Naive thymus-derived CD4-positive, alpha-beta T cell (primary cell): Measurements from ENCODE around the gene SHF. TPM values are rescaled to one million over a fixed set of nuclear protein-coding genes. Genes with fewer than 3 reads are reported as not detected.

Source experiments
- ATAC-seq: fragments of 150-1000 bp; cut with Tn5 transposase; 2 replicates; pipeline ENCODE4 v1.10.0; 2021; ENCODE audit warnings: mild to moderate bottlenecking, moderate library complexity
- CTCF ChIA-PET: fragments of 350-600 bp; sonication (Branson Sonifier 250); formaldehyde crosslinking; loops from one replicate; lab custom pipeline; 2021; ENCODE audit warnings: antibody characterized with exemption; lab: Charles Lee
- POLR2A ChIA-PET: fragments of 350-600 bp; sonication (Branson Sonifier 250); formaldehyde crosslinking; loops from one replicate; lab custom pipeline; 2021; ENCODE audit warnings: antibody characterized with exemption, inconsistent platforms; lab: Charles Lee
- DNase-seq, 9 donors: peaks; one replicate each; pipeline versions ENCODE4 v3.0.0 to v3.0.0-alpha.2; 2020 to 2022; ENCODE audit warnings: mixed read lengths in 1 of 9
- H3K27ac ChIP-seq: one replicate; pipeline ENCODE4 v1.7.0; 2013; ENCODE audit warnings: mild to moderate bottlenecking, low read depth, low read length, moderate library complexity
- H3K27me3 ChIP-seq, 2 donors: one replicate each; pipeline ENCODE4 v1.7.0; 2013; ENCODE audit warnings: low read length in 2 of 2, mild to moderate bottlenecking in 2 of 2, moderate library complexity in 2 of 2; ENCODE audit not compliant: control insufficient read depth in 2 of 2, insufficient read depth in 2 of 2
- H3K36me3 ChIP-seq, 3 experiments: 1 replicate in 2 of 3; 2 replicates in 1 of 3; pipeline ENCODE4 v1.7.0; 2013; ENCODE audit warnings: low read length in 3 of 3, mild to moderate bottlenecking in 3 of 3, moderate library complexity in 1 of 3; ENCODE audit not compliant: insufficient read depth in 3 of 3, control insufficient read depth in 2 of 3
- H3K4me1 ChIP-seq, 2 donors: one replicate each; pipeline ENCODE4 v1.7.0; 2013; ENCODE audit warnings: low read length in 2 of 2, mild to moderate bottlenecking in 2 of 2, moderate library complexity in 1 of 2; ENCODE audit not compliant: control insufficient read depth in 2 of 2, insufficient read depth in 2 of 2
- H3K4me3 ChIP-seq: 2 replicates; pipeline ENCODE4 v1.7.0; 2013; ENCODE audit warnings: mild to moderate bottlenecking, low read length
- H3K9me3 ChIP-seq, 3 experiments: 1 replicate in 2 of 3; 2 replicates in 1 of 3; pipeline ENCODE4 v1.7.0; 2013; ENCODE audit warnings: low read length in 3 of 3; ENCODE audit not compliant: control insufficient read depth in 2 of 3
- H3K27ac Mint-ChIP-seq, 9 donors: one replicate each; pipeline ENCODE4 v1.8.0; 2020 to 2022; ENCODE audit warnings: mixed read lengths in 9 of 9, mild to moderate bottlenecking in 8 of 9, moderate library complexity in 5 of 9, inconsistent platforms in 2 of 9
- H3K27me3 Mint-ChIP-seq, 5 donors: one replicate each; pipeline ENCODE4 v1.8.0; 2021 to 2022; ENCODE audit warnings: mixed read lengths in 5 of 5, mild to moderate bottlenecking in 1 of 5
- H3K36me3 Mint-ChIP-seq, 5 donors: one replicate each; pipeline ENCODE4 v1.8.0; 2020 to 2022; ENCODE audit warnings: mixed read lengths in 5 of 5, mild to moderate bottlenecking in 3 of 5, inconsistent platforms in 1 of 5
- H3K4me1 Mint-ChIP-seq, 7 donors: one replicate each; pipeline ENCODE4 v1.8.0; 2020 to 2022; ENCODE audit warnings: mixed read lengths in 7 of 7, mild to moderate bottlenecking in 3 of 7, inconsistent platforms in 1 of 7
- H3K4me3 Mint-ChIP-seq, 10 donors: one replicate each; pipeline ENCODE4 v1.8.0; 2020 to 2022; ENCODE audit warnings: mild to moderate bottlenecking in 10 of 10, mixed read lengths in 10 of 10, moderate library complexity in 6 of 10, inconsistent platforms in 2 of 10
- H3K9me3 Mint-ChIP-seq, 11 donors: one replicate each; pipeline ENCODE4 v1.8.0; 2020 to 2022; ENCODE audit warnings: mixed read lengths in 11 of 11, mild to moderate bottlenecking in 4 of 11, inconsistent platforms in 1 of 11, moderate library complexity in 1 of 11
- intact Hi-C, 2 donors: fragments of 100-400 bp; cut with micrococcal nuclease; formaldehyde crosslinking; loops; one replicate each; pipeline ENCODE4 v1.15.1; 2023
- polyA plus RNA-seq, 2 donors: library from polyadenylated mRNA; unstranded; fragments of 300-500 nt; fragmentation: Illumina TruSeq; gene quantifications; one replicate each; pipeline ENCODE4 v1.2.3, GENCODE V29; 2021
- total RNA-seq, 6 experiments: library from RNA in 5 of 6; stranded (reverse) in 5 of 6; gene quantifications; 1 replicate in 5 of 6; 2 replicates in 1 of 6; pipeline ENCODE4 v1.2.3 and lab custom pipeline; 2021 to 2026

Gene SHF
- total and polyA plus RNA-seq, 7 experiments from 2014 or later = 2.5 to 8.7 (median 4.4) TPM

DNA sequence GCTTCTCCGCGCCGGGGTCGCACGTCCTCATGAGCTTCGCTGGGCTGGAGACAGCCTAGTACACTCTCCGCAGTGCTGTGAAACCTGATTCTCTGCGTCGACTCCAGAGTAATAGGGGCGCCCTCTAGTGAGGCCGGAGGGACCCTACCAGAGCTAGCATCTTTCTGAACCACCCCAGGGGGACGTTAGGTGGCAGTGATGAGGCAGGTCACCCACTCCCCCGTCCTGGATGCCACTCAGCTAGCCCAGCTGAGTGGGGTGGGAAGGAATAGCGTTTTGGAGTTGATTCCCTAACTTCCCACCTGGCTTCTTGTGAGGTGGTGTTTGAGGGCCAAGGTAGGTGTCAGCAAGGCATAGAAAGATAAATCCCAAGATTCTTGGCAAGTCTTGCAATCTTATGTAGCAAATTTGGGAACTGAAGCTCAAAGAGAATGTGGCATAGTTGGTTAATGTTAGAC, 69.6 kb downstream of the SHF start:
- DNase-seq = peak; percentile 64 to 86 (median 81)
- ATAC-seq = peak; percentile 99
- Mint-ChIP-seq H3K36me3 (peaks cover 0 to 3% (median 0%) of the 10 kb centered on the region in 5 donors), H3K4me1 (peaks cover 19 to 42% (median 33%) of the 10 kb centered on the region in 7 donors), H3K9me3 (no peaks in the 10 kb centered on the region), H3K27ac (peak overlapping the region in 1 of 9 donors; percentile 47), H3K4me3 (peak overlapping the region; percentile 69 to 91 (median 82)), H3K27me3 (peaks cover 50 to 82% (median 65%) of the 10 kb centered on the region in 5 donors)
- Histone ChIP-seq H3K4me3 (peak overlapping the region; percentile 34), H3K27me3 (peaks cover 4 to 27% of the 10 kb centered on the region in 2 donors), H3K4me1 (peaks cover 0 to 35% of the 10 kb centered on the region in 2 donors), H3K9me3 (no peaks in the 10 kb centered on the region), H3K27ac (no peak overlapping the region), H3K36me3 (no peaks in the 10 kb centered on the region)
- ChIA-PET POLR2A (interaction anchor here (0.7 to 1.0 kb wide), 3 partner anchors 14 to 161 kb away, joined by 3 to 4 read pairs (median 4); no protein-coding TSS in a partner anchor), CTCF (interaction anchor here (0.5 to 1.9 kb wide), 16 partner anchors 9 to 527 kb away, joined by 3 to 12 read pairs (median 3); partner anchors contain the start of genes DUOX1, DUOXA1 and SORD)
- intact Hi-C loops = loop anchor here (1.0 to 5.0 kb wide), 9 partner anchors 49 to 581 kb away; partner anchors contain the start of genes EIF3J (in 1 of the 2) and SORD (in 1 of the 2)

DNA sequence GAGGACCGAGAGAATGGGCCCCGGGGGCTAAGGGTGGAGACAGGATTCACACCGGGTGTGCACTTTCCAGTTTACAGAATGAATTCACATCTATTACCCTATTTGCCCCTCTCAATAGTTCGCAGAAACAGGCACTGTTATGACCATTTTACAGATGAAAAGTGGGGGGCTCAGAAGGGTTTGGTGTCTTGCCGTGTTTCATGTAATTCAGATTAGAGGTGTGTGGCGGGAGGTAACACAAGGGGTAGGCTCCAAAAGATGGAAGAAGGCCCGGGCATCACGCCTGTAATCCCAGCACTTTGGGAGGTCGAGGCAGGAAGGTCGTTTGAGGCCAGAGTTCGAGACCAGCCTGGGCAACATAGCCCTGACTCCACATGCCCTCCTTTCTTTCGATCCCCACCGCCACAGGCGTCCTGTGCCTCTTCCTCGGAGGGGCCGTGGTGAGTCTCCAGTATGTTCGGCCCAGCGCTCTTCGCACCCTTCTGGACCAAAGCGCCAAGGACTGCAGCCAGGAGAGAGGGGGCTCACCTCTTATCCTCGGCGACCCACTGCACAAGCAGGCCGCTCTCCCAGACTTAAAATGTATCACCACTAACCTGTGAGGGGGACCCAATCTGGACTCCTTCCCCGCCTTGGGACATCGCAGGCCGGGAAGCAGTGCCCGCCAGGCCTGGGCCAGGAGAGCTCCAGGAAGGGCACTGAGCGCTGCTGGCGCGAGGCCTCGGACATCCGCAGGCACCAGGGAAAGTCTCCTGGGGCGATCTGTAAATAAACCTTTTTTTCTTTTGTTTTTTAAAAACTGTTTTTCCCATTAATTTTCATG, 70.2 kb downstream of the SHF start:
- Mint-ChIP-seq H3K9me3 (no peaks in the 10 kb centered on the region), H3K4me1 (peaks cover 21 to 48% (median 34%) of the 10 kb centered on the region in 7 donors), H3K36me3 (peaks cover 0 to 3% (median 0%) of the 10 kb centered on the region in 5 donors), H3K27ac (peak overlapping the region in 3 of 9 donors; percentile 20 to 47 (median 40)), H3K27me3 (peaks cover 48 to 82% (median 66%) of the 10 kb centered on the region in 5 donors), H3K4me3 (peak overlapping the region; percentile 69 to 91 (median 82))
- ChIA-PET CTCF (interaction anchor here (0.5 to 1.9 kb wide), 15 partner anchors 9 to 528 kb away, joined by 3 to 12 read pairs (median 3); partner anchors contain the start of genes DUOX1, DUOXA1 and SORD), POLR2A (interaction anchor here (0.5 to 1.0 kb wide), 3 partner anchors 15 to 301 kb away, joined by 3 to 4 read pairs (median 4); no protein-coding TSS in a partner anchor)
- intact Hi-C loops = loop anchor here (1.0 to 5.0 kb wide), 9 partner anchors 50 to 581 kb away; partner anchors contain the start of genes EIF3J (in 1 of the 2) and SORD (in 1 of the 2)
- ATAC-seq (peak; percentile 12), DNase-seq (no peak)
- peaks cover 0 to 42% of the 10 kb centered on the region in 2 donors for H3K4me1 ChIP-seq
- H3K27ac ChIP-seq = no peak overlapping the region
- H3K27me3 ChIP-seq = peaks cover 4 to 33% of the 10 kb centered on the region in 2 donors
- H3K36me3 ChIP-seq = no peaks in the 10 kb centered on the region
- no peaks in the 10 kb centered on the region for H3K9me3 ChIP-seq
- peak overlapping the region; percentile 34 for H3K4me3 ChIP-seq

Other genes with a start within 250 kb of the SHF start
- not detected for gene TERB2, start 231.3 kb downstream of the SHF start, total RNA-seq
- gene TERB2, start 231.3 kb downstream of the SHF start, polyA plus RNA-seq = not detected
- gene SORD, start 164.8 kb downstream of the SHF start, total RNA-seq = 1 to 10 TPM; 2.7 to 7.8 (median 6.4) TPM
- gene SORD, start 164.8 kb downstream of the SHF start, polyA plus RNA-seq = 1 to 10 TPM; 6.5 to 7.1 TPM
- under 1 TPM in 1 of 5 experiments, not detected in 4; 0.49 TPM for gene DUOX2, start 73.8 kb downstream of the SHF start, total RNA-seq
- not detected for gene DUOX2, start 73.8 kb downstream of the SHF start, polyA plus RNA-seq
- not detected for gene DUOXA2, start 73.6 kb downstream of the SHF start, total RNA-seq
- gene DUOXA2, start 73.6 kb downstream of the SHF start, polyA plus RNA-seq = not detected
- gene DUOXA1, start 58.1 kb downstream of the SHF start, total RNA-seq = under 1 TPM in 2 of 5 experiments, not detected in 3; 0.49 to 0.51 TPM
- gene DUOXA1, start 58.1 kb downstream of the SHF start, polyA plus RNA-seq = under 1 TPM in 1 of 2 donors, not detected in 1; 0.22 TPM
- under 1 TPM in 2 of 5 experiments, not detected in 3; 0.05 to 0.34 TPM for gene DUOX1, start 58.0 kb downstream of the SHF start, total RNA-seq
- gene DUOX1, start 58.0 kb downstream of the SHF start, polyA plus RNA-seq = 1 to 10 TPM; 1.2 to 2.0 TPM
- gene SLC28A2, start 64.3 kb upstream of the SHF start, total RNA-seq = not detected
- gene SLC28A2, start 64.3 kb upstream of the SHF start, polyA plus RNA-seq = not detected
- gene GATM, start 190.6 kb upstream of the SHF start, total RNA-seq = 1 to 10 TPM in 3 of 5 experiments, under 1 TPM in 2; 0.29 to 2.4 (median 1.6) TPM
- gene GATM, start 190.6 kb upstream of the SHF start, polyA plus RNA-seq = under 1 TPM in 1 of 2 donors, not detected in 1; 0.14 TPM